ENCODE data around the gene ADAMTS17.

DNA sequence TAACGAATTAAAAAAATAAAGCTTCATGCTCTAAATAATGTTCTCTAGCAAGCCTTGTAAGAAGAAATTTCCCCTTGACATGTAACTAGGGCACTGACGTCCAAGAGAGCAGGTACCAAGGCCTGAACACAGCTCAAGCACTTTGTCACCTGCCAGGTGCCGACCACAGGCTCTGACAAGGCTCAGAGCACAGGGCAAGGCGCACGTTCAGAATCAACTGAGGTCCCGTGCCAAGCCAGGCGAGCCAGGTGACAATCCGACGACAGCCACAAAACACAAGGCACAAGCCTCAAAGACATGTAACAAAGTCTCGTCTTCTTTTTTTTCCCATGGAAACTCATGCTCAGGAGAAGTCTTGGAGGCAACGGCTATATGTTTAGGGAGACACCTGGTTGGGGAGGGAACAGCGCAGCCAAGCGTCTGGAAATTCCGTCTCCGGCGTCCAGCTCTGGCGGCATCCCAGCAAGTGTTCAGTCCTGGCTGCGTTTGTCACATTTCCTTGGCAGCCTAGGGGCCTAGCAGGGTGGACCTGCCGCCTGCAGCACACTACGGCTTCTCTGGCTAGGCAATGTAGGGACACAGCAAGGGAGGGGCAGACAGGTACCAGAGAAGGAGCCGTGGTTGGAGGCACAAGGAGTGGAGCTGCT is 76.7 kb downstream of the ADAMTS17 start:
- TF ChIP-seq, protein P1, sequence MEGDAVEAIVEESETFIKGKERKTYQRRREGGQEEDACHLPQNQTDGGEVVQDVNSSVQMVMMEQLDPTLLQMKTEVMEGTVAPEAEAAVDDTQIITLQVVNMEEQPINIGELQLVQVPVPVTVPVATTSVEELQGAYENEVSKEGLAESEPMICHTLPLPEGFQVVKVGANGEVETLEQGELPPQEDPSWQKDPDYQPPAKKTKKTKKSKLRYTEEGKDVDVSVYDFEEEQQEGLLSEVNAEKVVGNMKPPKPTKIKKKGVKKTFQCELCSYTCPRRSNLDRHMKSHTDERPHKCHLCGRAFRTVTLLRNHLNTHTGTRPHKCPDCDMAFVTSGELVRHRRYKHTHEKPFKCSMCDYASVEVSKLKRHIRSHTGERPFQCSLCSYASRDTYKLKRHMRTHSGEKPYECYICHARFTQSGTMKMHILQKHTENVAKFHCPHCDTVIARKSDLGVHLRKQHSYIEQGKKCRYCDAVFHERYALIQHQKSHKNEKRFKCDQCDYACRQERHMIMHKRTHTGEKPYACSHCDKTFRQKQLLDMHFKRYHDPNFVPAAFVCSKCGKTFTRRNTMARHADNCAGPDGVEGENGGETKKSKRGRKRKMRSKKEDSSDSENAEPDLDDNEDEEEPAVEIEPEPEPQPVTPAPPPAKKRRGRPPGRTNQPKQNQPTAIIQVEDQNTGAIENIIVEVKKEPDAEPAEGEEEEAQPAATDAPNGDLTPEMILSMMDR (IDR thresholded peaks at IDR 0.05), result no peak
- no peak for TF ChIP-seq POLR2A (IDR thresholded peaks at IDR 0.05)

Data from testis (tissue), 2 donors.